ENCODE data around the gene CHRM2.

DNA sequence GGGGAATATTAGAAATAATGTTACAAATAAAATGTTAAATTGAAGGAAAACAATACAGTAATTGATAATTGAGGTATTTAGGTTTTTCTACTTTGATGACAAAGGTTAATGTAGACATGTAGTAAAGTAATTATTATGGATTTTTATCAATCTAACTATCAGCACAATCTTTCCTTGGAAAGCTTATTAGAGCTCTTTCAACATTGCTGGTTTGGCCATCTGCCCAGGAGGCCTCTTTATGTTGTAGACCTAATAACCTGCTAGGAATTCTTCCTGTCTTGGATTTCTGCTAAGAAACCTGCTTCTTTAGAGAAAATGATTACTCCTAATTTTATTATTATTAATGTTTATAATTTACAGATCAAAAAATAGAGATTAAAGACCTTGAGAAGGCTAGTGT, 78.9 kb downstream of the CHRM2 start:
- TF ChIP-seq, protein P1, sequence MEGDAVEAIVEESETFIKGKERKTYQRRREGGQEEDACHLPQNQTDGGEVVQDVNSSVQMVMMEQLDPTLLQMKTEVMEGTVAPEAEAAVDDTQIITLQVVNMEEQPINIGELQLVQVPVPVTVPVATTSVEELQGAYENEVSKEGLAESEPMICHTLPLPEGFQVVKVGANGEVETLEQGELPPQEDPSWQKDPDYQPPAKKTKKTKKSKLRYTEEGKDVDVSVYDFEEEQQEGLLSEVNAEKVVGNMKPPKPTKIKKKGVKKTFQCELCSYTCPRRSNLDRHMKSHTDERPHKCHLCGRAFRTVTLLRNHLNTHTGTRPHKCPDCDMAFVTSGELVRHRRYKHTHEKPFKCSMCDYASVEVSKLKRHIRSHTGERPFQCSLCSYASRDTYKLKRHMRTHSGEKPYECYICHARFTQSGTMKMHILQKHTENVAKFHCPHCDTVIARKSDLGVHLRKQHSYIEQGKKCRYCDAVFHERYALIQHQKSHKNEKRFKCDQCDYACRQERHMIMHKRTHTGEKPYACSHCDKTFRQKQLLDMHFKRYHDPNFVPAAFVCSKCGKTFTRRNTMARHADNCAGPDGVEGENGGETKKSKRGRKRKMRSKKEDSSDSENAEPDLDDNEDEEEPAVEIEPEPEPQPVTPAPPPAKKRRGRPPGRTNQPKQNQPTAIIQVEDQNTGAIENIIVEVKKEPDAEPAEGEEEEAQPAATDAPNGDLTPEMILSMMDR (IDR thresholded peaks at IDR 0.05) = no peak
- TF ChIP-seq POLR2AphosphoS5 (IDR thresholded peaks at IDR 0.05) (no peak), POLR2A (IDR thresholded peaks at IDR 0.05; ENCODE audit: low read depth) (no peak), EP300 (IDR thresholded peaks at IDR 0.05) (no peak)
